Nephron progenitor cell (in vitro differentiated cells): ENCODE data around the gene SNX20.

ENCODE experiments used
- DNase-seq: peaks from one replicate; pipeline ENCODE4 v3.0.0; 2021
- H3K27ac Mint-ChIP-seq: 2 replicates; pipeline ENCODE4 v1.8.0; 2021; ENCODE audit warnings: mild to moderate bottlenecking, moderate library complexity, mixed read lengths
- H3K27me3 Mint-ChIP-seq: 2 replicates; pipeline ENCODE4 v1.8.0; 2021; ENCODE audit warnings: mild to moderate bottlenecking, low read depth, mixed read lengths; ENCODE audit not compliant: poor library complexity
- H3K36me3 Mint-ChIP-seq: 2 replicates; pipeline ENCODE4 v1.8.0; 2021; ENCODE audit warnings: low read depth, mixed read lengths
- H3K4me1 Mint-ChIP-seq: 2 replicates; pipeline ENCODE4 v1.8.0; 2021; ENCODE audit warnings: mixed read lengths
- H3K4me3 Mint-ChIP-seq: 2 replicates; pipeline ENCODE4 v1.8.0; 2021; ENCODE audit warnings: mild to moderate bottlenecking, moderate library complexity, mixed read lengths
- H3K9me3 Mint-ChIP-seq: 2 replicates; pipeline ENCODE4 v1.8.0; 2021; ENCODE audit warnings: mild to moderate bottlenecking, moderate library complexity, mixed read lengths
- TF ChIP-seq, protein P1 (sequence below): fragments of 200-600 bp; sonication (generic); IDR thresholded peaks from 2 replicates; pipeline ENCODE4 v1.5.0; 2021; ENCODE audit warnings: antibody characterized with exemption

Gene SNX20

DNA sequence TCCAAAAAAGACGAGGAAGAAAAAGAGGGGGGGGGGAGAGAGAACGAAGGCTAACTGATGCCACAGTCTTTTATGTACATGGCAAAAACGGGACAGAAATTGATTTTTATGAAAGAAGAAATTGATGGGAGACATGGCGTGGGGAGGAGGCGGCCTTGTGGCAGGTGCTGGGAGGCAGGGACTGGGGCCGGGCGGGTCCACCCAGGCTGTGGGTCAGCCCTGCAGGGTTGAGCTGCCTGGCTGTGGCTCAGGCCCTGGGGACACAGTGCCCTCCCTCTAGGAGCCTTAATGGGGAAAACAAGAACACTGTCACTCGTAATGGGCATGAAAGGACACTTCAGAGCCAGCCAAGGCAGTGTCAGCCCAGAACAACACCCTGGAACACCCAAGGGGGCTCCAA is 34.8 kb downstream of the SNX20 start:
- TF ChIP-seq, protein P1, sequence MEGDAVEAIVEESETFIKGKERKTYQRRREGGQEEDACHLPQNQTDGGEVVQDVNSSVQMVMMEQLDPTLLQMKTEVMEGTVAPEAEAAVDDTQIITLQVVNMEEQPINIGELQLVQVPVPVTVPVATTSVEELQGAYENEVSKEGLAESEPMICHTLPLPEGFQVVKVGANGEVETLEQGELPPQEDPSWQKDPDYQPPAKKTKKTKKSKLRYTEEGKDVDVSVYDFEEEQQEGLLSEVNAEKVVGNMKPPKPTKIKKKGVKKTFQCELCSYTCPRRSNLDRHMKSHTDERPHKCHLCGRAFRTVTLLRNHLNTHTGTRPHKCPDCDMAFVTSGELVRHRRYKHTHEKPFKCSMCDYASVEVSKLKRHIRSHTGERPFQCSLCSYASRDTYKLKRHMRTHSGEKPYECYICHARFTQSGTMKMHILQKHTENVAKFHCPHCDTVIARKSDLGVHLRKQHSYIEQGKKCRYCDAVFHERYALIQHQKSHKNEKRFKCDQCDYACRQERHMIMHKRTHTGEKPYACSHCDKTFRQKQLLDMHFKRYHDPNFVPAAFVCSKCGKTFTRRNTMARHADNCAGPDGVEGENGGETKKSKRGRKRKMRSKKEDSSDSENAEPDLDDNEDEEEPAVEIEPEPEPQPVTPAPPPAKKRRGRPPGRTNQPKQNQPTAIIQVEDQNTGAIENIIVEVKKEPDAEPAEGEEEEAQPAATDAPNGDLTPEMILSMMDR, result no peak
- H3K36me3 Mint-ChIP-seq, result peaks cover 25% of the 10 kb centered on the region
- peaks cover 24% of the 10 kb centered on the region for H3K4me1 Mint-ChIP-seq
- peaks cover 4% of the 10 kb centered on the region for H3K27me3 Mint-ChIP-seq
- no peak overlapping the region for H3K27ac Mint-ChIP-seq
- no peak for DNase-seq
- H3K9me3 Mint-ChIP-seq, result no peaks in the 10 kb centered on the region
- no peak overlapping the region for H3K4me3 Mint-ChIP-seq

DNA sequence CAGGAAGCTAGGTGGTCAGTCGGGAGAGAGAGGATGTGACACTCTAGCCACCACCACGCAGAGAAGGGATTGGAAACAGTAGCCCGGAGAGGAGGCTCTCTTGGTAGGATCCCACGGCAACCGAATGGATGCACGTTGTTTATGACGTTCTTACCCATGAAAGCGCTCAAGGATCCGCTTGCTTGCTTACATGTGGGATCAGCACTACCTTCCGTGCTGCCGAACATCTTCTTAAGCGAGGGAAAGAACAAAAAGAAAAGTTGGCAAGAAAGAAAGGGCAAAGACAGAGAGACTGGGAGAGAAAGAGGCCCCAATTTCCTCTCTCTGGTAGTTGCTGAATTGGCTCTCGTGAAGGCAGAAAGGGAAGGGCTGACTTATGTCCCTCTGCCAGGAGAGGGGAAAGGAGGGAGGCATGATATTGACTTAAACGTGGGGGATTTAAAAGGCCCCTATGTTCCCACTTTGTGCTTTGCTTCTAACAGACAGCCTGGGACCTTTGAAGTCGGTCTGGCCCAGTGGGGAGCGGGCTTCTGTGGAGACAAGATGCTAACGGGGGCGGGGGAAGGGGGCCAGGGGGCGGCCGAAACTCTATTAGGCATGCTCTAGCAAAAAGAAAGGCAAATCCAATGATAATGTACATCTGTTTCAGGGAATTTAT is 35.4 kb downstream of the SNX20 start:
- Mint-ChIP-seq H3K9me3 (no peaks in the 10 kb centered on the region), H3K36me3 (peaks cover 25% of the 10 kb centered on the region)
- no peak for DNase-seq

GRCh38 chr16:50644729-50645128 is 36.4 kb downstream of the SNX20 start:
- no peaks in the 10 kb centered on the region for H3K27me3 Mint-ChIP-seq
- H3K4me3 Mint-ChIP-seq, result peak overlapping the region; percentile 1
- H3K36me3 Mint-ChIP-seq, result peaks cover 25% of the 10 kb centered on the region
- no peaks in the 10 kb centered on the region for H3K9me3 Mint-ChIP-seq
- H3K4me1 Mint-ChIP-seq, result peaks cover 31% of the 10 kb centered on the region
- TF ChIP-seq, protein P1, result no peak
- peak overlapping the region; percentile 69 for H3K27ac Mint-ChIP-seq
- DNase-seq, result no peak

More for the DNA sequence above, 35.4 kb downstream of the SNX20 start:
- Mint-ChIP-seq H3K27ac (peak overlapping the region; percentile 77), H3K27me3 (peaks cover 4% of the 10 kb centered on the region), H3K4me1 (peaks cover 27% of the 10 kb centered on the region), H3K4me3 (no peak overlapping the region)
- TF ChIP-seq, protein P1, result no peak

GRCh38 chr16:50644245-50644644 is 36.9 kb downstream of the SNX20 start:
- Mint-ChIP-seq H3K4me3 (no peak overlapping the region), H3K4me1 (peaks cover 36% of the 10 kb centered on the region), H3K9me3 (no peaks in the 10 kb centered on the region), H3K36me3 (peaks cover 21% of the 10 kb centered on the region), H3K27ac (no peak overlapping the region), H3K27me3 (no peaks in the 10 kb centered on the region)
- TF ChIP-seq, protein P1, result no peak
- DNase-seq, result no peak

- TF ChIP-seq, protein P1, result no peak
- Mint-ChIP-seq H3K9me3 (no peaks in the 10 kb centered on the region), H3K4me3 (no peak overlapping the region), H3K4me1 (peaks cover 46% of the 10 kb centered on the region), H3K27ac (no peak overlapping the region), H3K36me3 (peaks cover 12% of the 10 kb centered on the region), H3K27me3 (no peaks in the 10 kb centered on the region)
- DNase-seq, result no peak
Observed at GRCh38 chr16:50643192-50643591, 37.9 kb downstream of the SNX20 start.

- Mint-ChIP-seq H3K4me3 (no peak overlapping the region), H3K27ac (no peak overlapping the region), H3K9me3 (no peaks in the 10 kb centered on the region), H3K27me3 (no peaks in the 10 kb centered on the region), H3K36me3 (peaks cover 9% of the 10 kb centered on the region), H3K4me1 (peaks cover 51% of the 10 kb centered on the region)
- DNase-seq, result no peak
- TF ChIP-seq, protein P1, result no peak
Observed at GRCh38 chr16:50642349-50642748, 38.8 kb downstream of the SNX20 start.
